GM19438 (cell line): ENCODE measurements around the gene CENPT.
"Not testable (repeated sequence)": the region's sequence is repeated elsewhere in the genome, so short reads cannot be mapped to it uniquely, and the experiment has no call there.

Experiments used
- ATAC-seq: cut with Tn5 transposase; IDR thresholded peaks from one replicate; pipeline ENCODE4 v1.9.1; 2021; ENCODE audit warnings: low read depth; ENCODE audit not compliant: unreplicated experiment

The CENPT gene

DNA sequence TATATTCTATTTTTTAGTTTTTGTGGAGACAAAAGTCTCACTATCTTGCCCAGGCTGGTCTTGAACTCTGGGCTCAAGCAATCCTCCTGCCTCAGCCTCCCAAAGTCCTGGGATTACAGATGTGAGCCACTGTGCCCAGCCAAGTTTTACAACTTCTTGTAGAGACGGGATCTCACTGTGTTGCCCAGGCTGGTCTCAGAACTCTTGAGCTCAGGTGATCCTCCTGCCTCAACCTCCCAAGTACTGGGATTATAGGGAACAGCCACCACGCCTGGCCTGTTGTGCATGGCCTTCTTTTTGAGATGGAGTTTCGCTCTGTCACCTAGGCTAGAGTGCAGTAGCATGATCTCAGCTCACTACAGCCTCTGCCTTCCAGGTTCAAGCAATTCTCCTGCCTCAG is 6.2 kb upstream of the CENPT start:
- no peak for ATAC-seq

- no peak for ATAC-seq
Observed at GRCh38 chr16:67848118-67848517, 625 bp upstream of the CENPT start.

- ATAC-seq, result peak; percentile 53
Observed at GRCh38 chr16:67846320-67847063, 1.0 kb downstream of the CENPT start, which contains the start of gene NUTF2. TSS of gene NUTF2 (plus strand) at chr16:67846933. CDS start at chr16:67865131, 18,198 bp downstream.

GRCh38 chr16:67846063-67846319 is 1.5 kb downstream of the CENPT start:
- no peak for ATAC-seq

- ATAC-seq, result no peak
Observed at GRCh38 chr16:67845291-67846062, 2.0 kb downstream of the CENPT start.

- ATAC-seq, result no peak
Observed at GRCh38 chr16:67844497-67844896, 3.0 kb downstream of the CENPT start.

DNA sequence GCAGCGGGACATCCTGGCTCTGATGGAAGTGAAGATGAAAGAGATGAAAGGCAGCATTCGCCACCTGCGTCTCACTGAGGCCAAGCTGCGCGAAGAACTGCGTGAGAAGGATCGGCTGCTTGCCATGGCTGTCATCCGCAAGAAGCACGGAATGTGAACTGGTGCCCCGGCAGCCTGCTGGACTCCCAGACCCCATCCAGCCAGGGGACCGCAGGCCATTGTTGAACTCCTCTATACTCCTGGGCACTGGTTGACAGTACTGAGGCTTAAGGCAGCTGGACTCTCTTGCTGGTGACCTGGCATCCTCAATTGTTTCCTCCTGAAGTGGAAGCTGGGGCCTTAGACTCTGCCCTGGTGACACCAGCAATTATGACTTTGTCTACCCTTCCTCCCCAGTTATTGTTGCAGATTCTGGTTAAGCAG is 4.1 kb downstream of the CENPT start:
- ATAC-seq, result no peak

DNA sequence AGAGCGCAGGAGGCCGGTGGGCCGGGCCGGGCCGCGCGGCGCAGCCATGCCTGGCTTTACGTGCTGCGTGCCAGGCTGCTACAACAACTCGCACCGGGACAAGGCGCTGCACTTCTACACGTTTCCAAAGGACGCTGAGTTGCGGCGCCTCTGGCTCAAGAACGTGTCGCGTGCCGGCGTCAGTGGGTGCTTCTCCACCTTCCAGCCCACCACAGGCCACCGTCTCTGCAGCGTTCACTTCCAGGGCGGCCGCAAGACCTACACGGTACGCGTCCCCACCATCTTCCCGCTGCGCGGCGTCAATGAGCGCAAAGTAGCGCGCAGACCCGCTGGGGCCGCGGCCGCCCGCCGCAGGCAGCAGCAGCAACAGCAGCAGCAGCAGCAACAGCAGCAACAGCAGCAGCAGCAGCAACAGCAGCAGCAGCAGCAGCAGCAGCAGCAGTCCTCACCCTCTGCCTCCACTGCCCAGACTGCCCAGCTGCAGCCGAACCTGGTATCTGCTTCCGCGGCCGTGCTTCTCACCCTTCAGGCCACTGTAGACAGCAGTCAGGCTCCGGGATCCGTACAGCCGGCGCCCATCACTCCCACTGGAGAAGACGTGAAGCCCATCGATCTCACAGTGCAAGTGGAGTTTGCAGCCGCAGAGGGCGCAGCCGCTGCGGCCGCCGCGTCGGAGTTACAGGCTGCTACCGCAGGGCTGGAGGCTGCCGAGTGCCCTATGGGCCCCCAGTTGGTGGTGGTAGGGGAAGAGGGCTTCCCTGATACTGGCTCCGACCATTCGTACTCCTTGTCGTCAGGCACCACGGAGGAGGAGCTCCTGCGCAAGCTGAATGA is 4.8 kb downstream of the CENPT start:
- peak; percentile 13 for ATAC-seq

DNA sequence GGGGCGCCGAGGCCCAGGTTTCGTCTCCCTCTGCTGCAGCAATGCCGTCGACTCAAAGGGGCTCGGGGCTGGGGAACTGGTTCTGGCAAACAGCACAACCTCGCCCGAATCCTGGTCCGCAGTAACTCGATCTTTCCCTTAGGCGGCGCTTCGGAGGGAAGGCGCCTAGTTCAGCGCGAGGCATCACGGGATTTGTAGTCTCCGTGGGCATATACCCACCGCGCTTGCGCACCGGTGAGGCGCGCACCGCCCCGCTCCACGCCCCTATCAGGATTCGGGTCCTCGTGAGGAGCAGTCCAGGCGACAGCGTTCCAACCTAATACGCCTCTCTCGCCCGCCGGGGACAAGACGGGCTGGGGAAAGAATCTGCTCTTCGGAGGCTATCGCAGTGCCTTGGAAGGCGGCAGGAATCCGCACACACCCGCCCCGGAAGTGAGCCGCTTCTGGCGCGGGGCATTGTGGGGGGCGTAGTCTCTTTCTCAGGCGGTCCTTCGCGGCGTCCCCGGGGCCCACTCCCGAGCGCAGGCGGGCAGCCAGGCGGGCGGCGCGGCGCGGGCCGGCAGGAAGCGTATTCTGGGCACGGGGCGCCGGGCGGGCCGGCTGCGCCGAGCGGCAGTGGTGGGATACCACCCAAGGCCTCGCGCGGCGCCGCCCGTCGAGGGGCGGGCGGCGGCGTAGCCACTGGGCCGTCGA is 5.5 kb downstream of the CENPT start, which contains the start of gene THAP11:
Gene THAP11, plus strand, starts transcription at position 505 of the 693 bp plus-strand sequence. CDS start 235 bp downstream, outside the sequence.
- peak; percentile 37 for ATAC-seq

- ATAC-seq, result no peak
Observed at GRCh38 chr16:67841198-67841815, 6.2 kb downstream of the CENPT start.

GRCh38 chr16:67837811-67838210 is 9.7 kb downstream of the CENPT start:
- ATAC-seq, result no peak

GRCh38 chr16:67837190-67837589 is 10.3 kb downstream of the CENPT start:
- ATAC-seq, result not testable (repeated sequence)

DNA sequence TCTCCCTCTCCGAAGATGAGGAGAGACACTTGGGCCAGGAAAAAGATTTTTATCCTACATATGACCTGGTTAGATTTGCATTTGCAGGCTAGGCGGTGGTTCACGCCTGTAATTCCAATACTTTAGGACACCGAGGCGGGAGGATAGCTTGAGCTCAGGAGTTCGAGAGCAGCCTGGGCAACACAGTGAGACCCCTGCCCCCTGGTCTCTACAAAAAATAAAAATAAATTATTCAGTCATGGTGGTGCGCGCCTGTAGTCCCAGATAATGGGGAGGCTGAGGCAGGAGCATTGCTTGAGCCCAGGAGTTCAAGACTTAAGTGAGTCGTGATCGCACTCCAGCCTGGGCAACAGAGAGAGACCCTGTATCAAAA is 13.3 kb downstream of the CENPT start:
- ATAC-seq, result no peak

DNA sequence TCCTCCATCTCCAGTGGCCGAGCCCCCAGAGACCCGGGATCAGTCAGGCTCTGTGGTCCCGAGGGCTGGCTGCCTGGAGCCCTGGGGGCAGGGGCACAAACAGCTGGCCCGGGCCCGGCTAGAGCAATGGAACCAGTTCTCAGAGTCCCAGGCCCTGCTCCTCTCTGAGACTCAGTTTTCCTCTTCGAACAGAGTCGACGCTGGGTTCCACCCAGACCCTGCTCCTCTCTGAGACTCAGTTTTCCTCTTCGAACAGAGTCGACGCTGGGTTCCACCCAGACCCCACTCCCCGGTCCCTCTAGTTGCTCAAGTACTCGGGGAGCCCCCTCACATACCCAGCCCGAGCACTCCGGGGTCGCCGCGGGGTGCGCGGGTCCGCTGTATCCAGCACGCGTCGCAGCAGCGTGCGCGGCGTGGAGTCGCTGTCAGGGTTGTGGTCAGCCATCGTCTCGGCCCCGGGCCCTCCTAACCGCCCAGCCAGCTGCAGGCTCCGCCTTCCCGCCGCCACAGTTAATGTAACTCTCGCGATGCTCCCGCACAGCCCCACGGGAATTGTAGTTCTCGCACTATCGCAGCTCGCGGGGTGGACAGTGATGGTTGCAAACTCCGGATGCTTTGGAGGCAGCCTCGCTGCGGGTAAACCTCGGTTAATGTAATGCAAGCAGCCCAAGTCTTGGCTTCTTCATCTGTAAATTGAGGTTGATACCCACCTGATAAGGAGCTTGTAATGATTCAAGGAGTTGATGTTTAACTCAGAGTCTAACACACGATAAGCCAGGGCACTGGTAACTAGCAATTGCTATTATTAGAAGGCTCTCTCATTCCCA is 13.9 kb downstream of the CENPT start:
- peak; percentile 95 for ATAC-seq

- ATAC-seq, result no peak
Observed at GRCh38 chr16:67833030-67833414, 14.5 kb downstream of the CENPT start.

DNA sequence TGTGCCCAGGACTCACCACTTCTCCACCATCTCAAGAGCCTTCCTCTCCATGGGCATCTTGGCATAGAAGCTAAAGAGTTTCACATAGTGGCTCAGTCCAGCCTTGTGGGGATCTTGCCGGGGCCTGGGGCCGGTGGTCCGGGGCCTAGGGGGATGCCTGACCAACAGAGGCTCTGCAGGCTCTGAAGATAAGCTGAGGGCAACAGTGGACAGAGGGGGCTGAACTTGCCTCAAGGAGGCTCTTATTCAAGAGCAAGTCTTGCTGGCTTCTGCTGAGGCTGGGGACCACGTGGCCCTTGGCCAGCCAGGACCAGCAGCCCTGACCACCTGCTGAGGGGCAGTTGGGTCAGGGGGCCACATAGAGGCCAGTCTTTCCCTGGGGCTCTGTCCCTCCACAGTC is 18.8 kb downstream of the CENPT start:
- no peak for ATAC-seq

- no peak for ATAC-seq
Observed at GRCh38 chr16:67825906-67826305, 21.6 kb downstream of the CENPT start.

DNA sequence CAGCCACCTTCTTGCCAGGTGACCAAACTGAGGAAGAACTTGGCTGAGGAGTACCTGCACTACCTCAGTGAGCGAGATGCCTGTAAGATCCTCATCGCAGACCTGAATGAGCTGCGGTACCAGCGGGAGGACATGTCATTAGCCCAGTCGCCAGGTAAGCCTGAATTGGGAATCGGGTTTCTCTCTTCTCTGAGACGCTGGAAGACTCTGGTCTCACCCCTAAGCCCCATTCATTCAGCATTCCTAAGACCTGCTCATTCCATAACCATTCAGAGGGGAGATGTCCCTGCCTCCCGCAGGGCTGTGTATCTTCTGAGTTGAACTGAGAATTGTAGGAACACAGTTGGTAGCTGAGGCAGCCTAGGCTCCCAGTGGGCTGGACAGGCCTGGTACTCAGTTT is 22.4 kb downstream of the CENPT start:
- ATAC-seq, result no peak

DNA sequence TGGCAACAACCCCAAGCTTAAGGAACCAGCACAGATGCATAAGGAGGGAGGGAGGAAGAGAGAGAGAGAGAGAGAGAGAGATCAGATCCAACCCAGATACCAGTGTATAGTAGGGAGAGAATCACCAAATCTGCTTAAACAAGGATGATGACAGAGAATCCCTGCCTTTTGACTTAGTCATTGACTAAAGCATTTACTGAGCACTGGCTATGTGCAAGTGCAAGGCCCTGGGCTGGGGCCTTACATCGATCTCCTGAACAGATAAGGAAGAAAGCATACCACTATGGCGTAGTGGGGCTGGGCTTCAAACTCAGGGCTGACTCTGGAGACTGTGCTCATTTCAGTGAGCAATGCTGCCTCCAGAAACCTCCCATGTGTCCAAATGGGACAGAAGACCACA is 25.0 kb downstream of the CENPT start:
- ATAC-seq, result no peak
